Measurements from ENCODE around the gene ANKRD33.

ANKRD33 gene

GRCh38 chr12:51860986-51861385, 26.9 kb upstream of the ANKRD33 start:
- no peak for DNase-seq (ENCODE audit: low read depth in 2 of 2)

- no peak for DNase-seq (ENCODE audit: low read depth in 2 of 2)
These were observed 25.0 kb upstream of the ANKRD33 start for GRCh38 chr12:51862947-51863346.

- no peak for DNase-seq (ENCODE audit: low read depth in 2 of 2)
These were observed 24.5 kb upstream of the ANKRD33 start for GRCh38 chr12:51863363-51863932.

GRCh38 chr12:51863933-51864832, 23.7 kb upstream of the ANKRD33 start:
- DNase-seq (ENCODE audit: low read depth in 2 of 2) = no peak

GRCh38 chr12:51864833-51865670, 22.9 kb upstream of the ANKRD33 start:
- no peak for DNase-seq (ENCODE audit: low read depth in 2 of 2)

- DNase-seq (ENCODE audit: low read depth in 2 of 2) = no peak
These were observed 22.1 kb upstream of the ANKRD33 start for GRCh38 chr12:51865757-51866270.

GRCh38 chr12:51866324-51866723, 21.6 kb upstream of the ANKRD33 start:
- DNase-seq (ENCODE audit: low read depth in 2 of 2) = no peak

GRCh38 chr12:51866762-51867161, 21.1 kb upstream of the ANKRD33 start:
- DNase-seq (ENCODE audit: low read depth in 2 of 2) = no peak

GRCh38 chr12:51867371-51867770, 20.5 kb upstream of the ANKRD33 start:
- DNase-seq (ENCODE audit: low read depth in 2 of 2) = no peak

GRCh38 chr12:51867796-51868428, 20.0 kb upstream of the ANKRD33 start:
- no peak for DNase-seq (ENCODE audit: low read depth in 2 of 2)

GRCh38 chr12:51868821-51869495, 18.9 kb upstream of the ANKRD33 start:
- no peak for DNase-seq (ENCODE audit: low read depth in 2 of 2)

GRCh38 chr12:51869496-51869865, 18.4 kb upstream of the ANKRD33 start:
- DNase-seq (ENCODE audit: low read depth in 2 of 2) = no peak

- DNase-seq (ENCODE audit: low read depth in 2 of 2) = no peak
These were observed 18.0 kb upstream of the ANKRD33 start for GRCh38 chr12:51869931-51870330.

GRCh38 chr12:51870504-51870903, 17.4 kb upstream of the ANKRD33 start:
- no peak for DNase-seq (ENCODE audit: low read depth in 2 of 2)

- no peak for DNase-seq (ENCODE audit: low read depth in 2 of 2)
These were observed 16.8 kb upstream of the ANKRD33 start for GRCh38 chr12:51871126-51871525.

GRCh38 chr12:51871918-51872688, 15.8 kb upstream of the ANKRD33 start:
- no peak for DNase-seq (ENCODE audit: low read depth in 2 of 2)

GRCh38 chr12:51872689-51872981, 15.3 kb upstream of the ANKRD33 start:
- no peak for DNase-seq (ENCODE audit: low read depth in 2 of 2)

GRCh38 chr12:51873251-51873994, 14.5 kb upstream of the ANKRD33 start:
- no peak for DNase-seq (ENCODE audit: low read depth in 2 of 2)

GRCh38 chr12:51874000-51874399, 13.9 kb upstream of the ANKRD33 start:
- no peak for DNase-seq (ENCODE audit: low read depth in 2 of 2)

GRCh38 chr12:51874486-51874885, 13.4 kb upstream of the ANKRD33 start:
- no peak for DNase-seq (ENCODE audit: low read depth in 2 of 2)

Measured in stimulated activated CD8-positive, alpha-beta memory T cell treated with anti-CD3 and anti-CD28 coated beads, Interleukin-15, amount 100 ng/mL, for 48 hours (primary cell).